C4-2B (cell line): ENCODE measurements around the gene SUMO1.

Experiments used
- ZFX ChIP-seq: fragments of 450-650 bp; IDR thresholded peaks from 2 replicates; pipeline ENCODE4 v1.6.1; 2017
- TF ChIP-seq, protein P1 (sequence below): fragments of 450-650 bp; conservative IDR thresholded peaks from 2 replicates; pipeline ENCODE4 v1.5.1; 2017; ENCODE audit warnings: mild to moderate bottlenecking

DNA sequence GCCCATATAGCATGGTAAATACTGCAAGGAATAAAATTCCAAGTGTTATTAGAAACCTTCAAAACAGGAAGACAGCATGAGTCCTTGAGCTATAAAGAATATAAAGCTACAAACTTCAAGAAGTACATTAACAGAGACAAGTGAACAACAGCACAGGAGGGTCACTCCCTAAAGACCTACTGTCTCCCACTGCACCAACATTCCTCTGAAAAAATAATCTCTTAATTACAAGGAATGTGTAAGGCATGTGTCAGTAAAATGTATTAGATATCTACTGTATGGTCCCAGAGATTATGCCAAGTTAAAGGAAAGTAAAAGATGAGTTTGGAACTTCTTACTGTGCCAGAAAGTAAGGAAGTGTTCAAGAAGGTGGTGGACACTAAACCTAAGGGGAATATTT, 29.9 kb downstream of the SUMO1 start:
- TF ChIP-seq, protein P1, sequence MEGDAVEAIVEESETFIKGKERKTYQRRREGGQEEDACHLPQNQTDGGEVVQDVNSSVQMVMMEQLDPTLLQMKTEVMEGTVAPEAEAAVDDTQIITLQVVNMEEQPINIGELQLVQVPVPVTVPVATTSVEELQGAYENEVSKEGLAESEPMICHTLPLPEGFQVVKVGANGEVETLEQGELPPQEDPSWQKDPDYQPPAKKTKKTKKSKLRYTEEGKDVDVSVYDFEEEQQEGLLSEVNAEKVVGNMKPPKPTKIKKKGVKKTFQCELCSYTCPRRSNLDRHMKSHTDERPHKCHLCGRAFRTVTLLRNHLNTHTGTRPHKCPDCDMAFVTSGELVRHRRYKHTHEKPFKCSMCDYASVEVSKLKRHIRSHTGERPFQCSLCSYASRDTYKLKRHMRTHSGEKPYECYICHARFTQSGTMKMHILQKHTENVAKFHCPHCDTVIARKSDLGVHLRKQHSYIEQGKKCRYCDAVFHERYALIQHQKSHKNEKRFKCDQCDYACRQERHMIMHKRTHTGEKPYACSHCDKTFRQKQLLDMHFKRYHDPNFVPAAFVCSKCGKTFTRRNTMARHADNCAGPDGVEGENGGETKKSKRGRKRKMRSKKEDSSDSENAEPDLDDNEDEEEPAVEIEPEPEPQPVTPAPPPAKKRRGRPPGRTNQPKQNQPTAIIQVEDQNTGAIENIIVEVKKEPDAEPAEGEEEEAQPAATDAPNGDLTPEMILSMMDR, result no peak
- TF ChIP-seq ZFX, result no peak
